Measurements from ENCODE around the gene TMX3.
A peak's percentile ranks its signal among the peaks of the same experiment; 100 is the strongest.

The TMX3 gene, protein sequence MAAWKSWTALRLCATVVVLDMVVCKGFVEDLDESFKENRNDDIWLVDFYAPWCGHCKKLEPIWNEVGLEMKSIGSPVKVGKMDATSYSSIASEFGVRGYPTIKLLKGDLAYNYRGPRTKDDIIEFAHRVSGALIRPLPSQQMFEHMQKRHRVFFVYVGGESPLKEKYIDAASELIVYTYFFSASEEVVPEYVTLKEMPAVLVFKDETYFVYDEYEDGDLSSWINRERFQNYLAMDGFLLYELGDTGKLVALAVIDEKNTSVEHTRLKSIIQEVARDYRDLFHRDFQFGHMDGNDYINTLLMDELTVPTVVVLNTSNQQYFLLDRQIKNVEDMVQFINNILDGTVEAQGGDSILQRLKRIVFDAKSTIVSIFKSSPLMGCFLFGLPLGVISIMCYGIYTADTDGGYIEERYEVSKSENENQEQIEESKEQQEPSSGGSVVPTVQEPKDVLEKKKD

DNA sequence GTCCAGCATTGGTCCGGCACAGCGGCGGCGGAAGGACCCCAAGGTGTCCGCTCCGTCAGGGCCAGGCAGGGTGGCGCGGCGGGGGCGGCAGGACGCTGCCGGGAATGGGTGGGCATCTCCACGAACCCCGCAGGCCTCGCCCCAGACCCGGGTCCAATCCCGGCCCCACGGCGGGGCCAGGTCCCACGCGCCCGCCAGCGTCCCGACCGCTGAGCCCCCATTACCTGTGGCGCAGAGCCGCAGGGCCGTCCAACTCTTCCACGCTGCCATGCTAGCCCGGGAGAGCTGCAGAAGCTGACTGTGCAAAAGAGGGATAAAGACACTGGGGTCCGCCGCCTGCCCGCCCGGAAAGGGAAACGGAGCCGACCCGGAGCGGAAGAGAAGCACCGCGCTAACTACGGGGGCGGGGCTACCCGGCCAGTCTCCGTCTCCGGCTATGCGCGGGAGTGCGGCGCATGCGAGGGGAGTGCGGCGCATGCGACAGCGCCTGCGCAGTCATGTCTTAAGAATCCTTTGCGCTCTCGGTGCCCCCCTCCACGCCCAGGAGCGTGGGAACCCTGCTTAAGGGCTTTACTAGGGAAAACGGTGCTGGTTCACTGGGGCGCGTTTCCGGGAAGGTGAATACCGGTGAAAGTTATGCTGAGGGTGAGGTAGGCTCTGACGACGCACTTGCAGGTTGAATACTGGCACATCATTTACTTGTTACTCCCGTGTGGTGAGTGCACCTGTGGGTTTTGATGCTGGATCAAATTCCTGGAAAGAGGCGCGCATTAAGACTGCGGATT is at the start of gene TMX3:
TMX3 (minus strand) TSS at position 397 of the 785 bp plus-strand sequence; CDS start at position 270, 127 bp downstream.
- DNase-seq = peak; percentile 99

- no peak for DNase-seq
Measured at GRCh38 chr18:68764016-68764415, 49.1 kb upstream of the TMX3 start.

DNA sequence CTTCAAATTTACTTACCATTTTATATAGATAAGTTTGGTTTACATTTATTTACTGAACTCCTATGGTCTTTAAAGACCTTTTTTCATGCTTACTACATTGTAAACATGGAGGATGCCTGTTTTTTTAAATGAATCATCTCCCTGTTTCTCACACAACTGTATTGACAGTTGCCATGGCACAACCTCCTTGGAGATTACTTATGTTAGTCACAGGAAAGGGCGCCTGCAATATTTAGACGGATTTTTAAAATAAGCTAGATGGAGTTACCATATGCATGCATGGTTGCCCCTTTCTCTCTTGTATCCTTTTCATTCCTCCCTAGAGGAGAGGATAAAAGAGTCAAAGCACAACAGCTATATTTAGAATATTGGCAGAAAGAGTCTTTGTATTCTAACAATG is 48.2 kb upstream of the TMX3 start:
- DNase-seq = no peak

DNA sequence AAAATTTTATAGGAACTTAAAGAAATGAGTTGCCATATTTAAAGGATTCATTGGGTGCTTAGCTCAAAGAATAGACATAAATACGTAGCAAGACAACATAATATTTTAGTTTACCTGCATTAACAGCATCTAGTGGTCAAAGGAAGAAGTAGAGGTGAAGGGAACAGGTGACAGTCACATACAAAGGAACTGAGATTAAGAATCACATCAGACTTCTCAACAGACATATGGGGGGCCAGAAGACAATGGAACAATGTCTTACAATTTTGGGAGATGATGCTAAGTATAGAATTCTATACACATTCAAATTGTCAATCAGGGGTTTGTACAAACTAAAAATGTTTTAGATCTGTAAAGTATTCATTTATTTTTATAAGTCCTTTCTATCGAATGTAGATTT is 44.4 kb upstream of the TMX3 start:
- DNase-seq = no peak

- DNase-seq = no peak
Measured at GRCh38 chr18:68757126-68757525, 42.2 kb upstream of the TMX3 start.

DNA sequence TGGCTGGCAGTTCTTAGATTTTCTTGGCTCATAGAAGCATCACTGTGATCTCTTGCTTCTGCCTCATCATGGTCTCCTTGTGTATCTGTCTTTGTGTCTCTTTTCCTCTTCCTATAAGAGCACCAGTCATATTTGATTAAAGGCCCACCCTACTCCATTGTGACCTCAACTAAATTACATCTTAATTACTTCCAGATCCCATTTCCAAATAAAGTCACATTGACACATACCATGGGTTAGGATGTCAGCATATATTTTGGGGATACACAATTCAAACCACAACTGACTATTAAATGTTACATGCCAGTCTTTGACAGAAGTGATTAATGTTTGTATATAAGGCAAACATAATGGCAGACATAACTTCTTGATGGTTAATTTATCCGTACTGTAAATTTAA is 27.3 kb upstream of the TMX3 start:
- no peak for DNase-seq

DNA sequence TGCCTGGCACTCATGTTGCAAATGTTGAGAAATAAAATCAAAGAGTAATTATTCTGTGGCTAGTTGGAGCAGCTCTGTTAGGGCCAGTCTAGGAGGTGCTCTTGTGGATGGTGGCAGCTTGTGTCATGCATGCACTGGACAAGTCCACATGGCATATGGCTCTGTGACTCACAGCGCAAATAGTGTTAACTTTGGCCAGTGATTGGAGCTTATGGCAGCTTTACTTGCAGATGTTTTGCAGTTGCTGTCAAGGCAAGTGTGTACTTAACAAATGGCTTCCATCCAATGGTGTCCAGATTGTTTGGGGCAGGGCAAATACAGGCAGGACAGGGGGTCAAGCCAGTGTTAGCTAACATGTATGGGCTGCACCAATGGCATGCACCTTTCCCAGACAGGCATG is 26.1 kb upstream of the TMX3 start:
- DNase-seq = no peak

DNA sequence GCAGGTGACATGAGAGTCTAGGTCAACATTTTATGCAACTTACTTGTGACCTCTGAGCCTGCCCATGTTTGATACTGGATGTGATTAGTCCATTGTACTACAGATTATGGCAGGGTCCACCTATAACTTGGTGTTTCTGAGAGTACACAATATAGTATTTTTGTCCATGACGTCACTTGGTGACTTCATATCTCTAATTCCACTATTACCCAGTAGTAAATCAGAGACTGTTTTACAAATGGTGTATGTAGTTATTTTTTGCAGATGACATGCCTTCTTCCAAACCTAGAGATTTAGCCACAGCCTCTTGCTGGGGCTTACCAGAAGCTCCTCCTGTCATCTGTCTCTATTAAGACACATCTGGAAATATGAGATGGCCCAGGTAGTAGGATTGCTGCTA is 24.6 kb upstream of the TMX3 start:
- DNase-seq = no peak

GRCh38 chr18:68738564-68738963 is 23.7 kb upstream of the TMX3 start:
- DNase-seq = no peak

DNA sequence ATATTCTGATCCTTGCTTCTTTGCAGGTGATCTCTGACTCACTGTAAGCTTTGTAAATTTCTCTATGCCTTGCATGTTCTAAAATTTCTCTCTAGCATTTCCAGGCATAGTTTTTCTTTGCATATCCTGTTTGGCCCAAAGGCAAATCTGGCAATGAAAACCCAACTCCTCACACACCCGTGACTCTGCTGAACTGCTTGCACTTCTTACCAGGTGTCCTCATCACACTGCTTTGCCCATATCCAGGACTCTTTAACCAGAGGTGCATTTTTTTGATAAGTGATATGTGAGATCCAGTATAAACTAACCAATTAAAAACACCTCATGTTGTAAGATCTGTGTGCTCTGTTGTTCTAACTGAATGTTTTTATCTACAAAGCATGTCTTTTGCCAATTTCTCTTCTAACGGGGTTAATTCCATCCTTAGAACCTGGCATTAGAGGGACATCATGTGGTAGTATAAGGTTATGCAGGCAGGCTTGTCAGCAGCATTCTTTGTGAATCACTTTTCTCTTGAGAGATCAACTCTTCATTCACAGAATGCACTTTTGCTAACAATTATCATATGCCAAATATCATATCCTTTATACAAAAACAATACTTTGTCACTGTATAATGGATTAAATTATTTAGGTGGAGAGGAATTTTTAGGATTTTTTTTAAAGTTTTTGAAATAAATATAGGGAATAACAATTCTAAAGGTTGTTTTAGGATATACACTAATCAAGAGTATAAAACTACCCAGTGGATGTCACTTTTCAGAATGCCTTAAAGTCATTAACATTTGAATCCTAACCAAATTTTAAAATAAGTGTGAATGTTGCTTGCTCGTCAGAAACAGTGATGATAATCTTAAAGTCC is 20.8 kb upstream of the TMX3 start:
- DNase-seq = peak; percentile 66

GRCh38 chr18:68734308-68734707 is 19.4 kb upstream of the TMX3 start:
- no peak for DNase-seq

DNA sequence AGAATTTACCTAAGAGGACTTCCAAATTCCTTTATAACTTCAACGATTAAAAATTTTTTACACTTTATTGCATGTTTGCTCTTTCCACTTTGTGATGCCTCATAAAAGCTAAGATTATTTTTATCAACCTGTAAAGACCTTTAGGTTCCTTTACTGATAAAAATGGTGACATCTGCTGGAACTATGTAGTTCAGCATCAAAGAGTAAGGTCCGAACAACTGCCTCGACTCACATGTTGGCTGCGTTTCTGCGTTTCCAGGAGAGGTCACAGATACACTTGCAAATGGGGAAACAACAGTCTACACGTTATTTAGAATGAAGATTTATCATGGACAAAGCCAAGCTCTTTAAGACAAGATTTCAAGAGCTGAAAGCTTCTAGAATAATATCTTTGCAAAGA is 18.8 kb upstream of the TMX3 start:
- DNase-seq = peak; percentile 36

DNA sequence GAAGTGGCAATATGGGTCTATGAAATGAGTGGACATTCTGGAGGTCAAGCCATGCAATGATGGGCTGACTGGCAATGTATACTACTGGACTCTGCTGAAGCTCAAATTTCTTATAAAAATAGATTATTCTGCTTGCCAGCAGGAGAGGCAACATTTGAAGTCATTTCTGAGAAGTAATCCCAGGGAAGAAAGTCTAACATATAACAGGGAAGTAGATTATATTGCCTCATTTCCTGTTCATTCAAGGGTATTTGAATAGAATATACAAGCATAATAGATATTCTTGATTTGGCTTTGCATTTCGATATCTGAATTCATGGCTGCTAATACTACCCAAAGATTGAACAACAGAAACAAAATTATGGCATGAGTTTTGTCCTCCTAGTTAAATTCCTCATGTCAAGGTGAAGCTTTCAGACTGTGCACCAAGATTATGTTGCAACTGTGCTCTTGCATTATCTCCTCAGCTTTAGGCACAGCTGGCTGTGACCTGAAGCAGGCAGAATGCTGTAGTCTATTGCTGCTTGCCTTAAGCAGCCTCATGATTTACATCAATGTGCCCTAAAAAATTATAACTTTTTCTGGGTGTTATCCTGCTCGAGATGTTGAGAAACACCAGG is 13.3 kb upstream of the TMX3 start:
- DNase-seq = no peak

DNA sequence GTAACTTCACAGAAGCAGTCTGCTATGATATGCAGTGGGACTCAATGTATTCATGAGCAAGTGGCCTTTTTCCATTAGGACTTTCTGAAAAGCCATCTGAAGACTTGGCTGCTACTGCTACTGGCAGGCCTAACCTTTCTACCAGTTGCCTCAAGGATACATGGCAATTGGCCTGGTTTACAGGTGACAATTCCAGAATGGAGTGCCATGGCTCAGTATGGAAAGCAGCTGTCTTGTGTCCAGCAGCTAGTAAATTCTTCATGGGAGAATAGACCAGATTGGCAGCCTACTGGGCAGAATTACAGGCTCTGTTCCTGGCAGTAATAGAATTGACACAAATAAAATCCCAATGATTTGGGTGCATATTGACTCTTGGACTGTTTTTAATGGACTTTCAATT is 12.6 kb upstream of the TMX3 start:
- no peak for DNase-seq

DNA sequence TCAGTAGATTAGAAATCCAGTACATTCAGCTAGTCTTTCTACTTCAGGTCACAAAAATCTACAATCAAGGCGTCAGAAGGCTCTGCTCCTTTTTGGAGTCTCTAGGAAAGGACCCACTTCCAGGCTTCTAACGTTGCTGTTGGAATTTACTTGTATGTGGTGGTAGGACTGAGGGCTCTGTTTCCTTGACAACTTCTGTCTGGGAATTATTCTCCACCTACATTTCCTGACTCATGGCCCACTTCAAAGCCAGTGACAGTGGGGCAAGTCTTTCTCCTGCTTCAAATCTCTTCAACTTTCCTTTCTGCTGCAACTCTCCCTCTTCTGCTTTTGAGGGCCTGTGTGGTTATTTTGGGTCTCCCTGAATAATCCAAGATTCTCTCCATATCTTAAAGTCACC is 10.4 kb upstream of the TMX3 start:
- no peak for DNase-seq

- no peak for DNase-seq
Measured at GRCh38 chr18:68724021-68724420, 9.1 kb upstream of the TMX3 start.

DNA sequence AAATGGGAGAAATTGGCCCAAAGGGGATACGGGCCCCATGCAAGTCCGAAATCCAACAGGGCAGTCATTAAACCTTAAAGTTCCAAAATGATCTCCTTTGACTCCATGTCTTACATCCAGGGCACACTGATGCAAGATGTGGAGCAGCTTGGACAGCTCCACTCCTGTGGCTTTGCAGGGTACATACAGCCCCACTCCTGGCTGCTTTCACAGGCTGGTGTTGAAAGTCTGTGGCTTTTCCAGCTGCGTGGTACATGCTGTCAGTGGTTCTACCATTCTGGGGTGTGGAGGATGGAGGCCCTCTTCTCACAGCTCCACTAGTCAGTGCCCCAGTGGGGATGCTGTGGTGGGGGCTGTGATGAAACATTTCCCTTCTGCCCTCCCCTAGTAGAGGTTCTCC is 8.6 kb upstream of the TMX3 start:
- no peak for DNase-seq

- DNase-seq = no peak
Measured at GRCh38 chr18:68722821-68723220, 7.9 kb upstream of the TMX3 start.

DNA sequence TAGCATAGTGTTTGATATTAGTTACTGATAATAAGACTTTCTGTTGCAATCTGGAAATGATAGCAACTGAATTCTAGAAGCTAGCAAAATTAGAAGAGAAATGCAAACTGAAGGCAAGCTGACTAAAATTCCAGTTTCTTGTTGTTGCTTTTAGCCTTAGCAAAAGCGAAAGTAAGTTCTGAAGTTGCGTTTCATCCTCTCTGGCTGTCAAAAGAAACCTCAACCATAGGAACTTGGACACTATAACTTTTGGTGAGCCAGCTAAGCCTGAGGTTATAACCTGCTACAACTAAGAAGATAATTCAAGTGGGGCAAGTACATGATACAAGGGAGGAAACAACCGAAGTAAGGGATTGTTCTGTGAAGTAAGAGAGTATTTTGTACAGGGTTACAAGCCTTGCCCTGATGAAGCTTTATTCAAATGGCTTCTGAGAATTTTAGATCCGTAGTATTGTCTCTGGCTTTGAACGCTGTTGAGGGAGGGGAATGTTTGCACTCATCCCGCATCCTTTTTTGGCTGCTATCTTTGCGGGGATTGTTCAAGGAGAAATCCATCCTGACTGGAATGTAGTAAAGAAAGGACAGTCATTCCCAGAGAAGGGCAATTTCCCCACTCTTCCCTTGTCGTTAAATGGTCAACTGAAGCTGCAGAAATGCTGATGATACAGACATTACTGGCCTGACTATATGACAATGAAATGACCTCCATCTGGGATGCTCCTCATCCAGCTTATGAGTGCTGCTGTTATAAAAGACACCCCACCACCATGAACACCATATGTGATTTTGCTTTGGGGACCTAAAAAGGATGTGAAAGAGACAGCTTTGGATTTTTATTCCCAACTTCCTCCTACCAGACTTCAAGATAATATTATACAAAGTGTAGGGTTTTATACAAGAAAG is 7.0 kb upstream of the TMX3 start:
- DNase-seq = no peak

DNA sequence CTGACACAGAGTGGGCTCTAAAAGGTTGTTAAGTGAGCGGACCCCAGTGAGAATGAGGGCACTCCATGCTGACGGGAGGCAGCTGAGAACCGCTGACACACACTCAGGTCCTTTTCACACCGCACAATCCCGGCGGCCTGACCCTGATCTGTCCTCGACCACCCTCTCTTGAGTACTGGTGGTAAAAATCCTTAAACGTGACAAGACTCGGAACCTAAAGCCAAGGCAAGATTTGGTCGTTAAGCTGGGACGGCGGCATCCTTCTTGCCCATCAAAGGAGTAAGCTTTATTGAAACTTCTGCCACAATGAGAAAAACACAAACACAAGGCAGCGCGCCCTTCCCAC is 569 bp downstream of the TMX3 start:
- DNase-seq = peak; percentile 59

- DNase-seq = no peak
Measured at GRCh38 chr18:68713796-68714195, 1.1 kb downstream of the TMX3 start.

- no peak for DNase-seq
Measured at GRCh38 chr18:68713131-68713530, 1.8 kb downstream of the TMX3 start.
